GM12874 (cell line): ENCODE data around the gene COX5B.

Experiments
- TF ChIP-seq, protein P1 (sequence below): IDR thresholded peaks from 2 replicates; pipeline ENCODE4 v1.5.1; 2011; ENCODE audit warnings: low read depth, mild to moderate bottlenecking, control low read depth, low read length, moderate library complexity; ENCODE audit not compliant: insufficient read depth

Gene COX5B

DNA sequence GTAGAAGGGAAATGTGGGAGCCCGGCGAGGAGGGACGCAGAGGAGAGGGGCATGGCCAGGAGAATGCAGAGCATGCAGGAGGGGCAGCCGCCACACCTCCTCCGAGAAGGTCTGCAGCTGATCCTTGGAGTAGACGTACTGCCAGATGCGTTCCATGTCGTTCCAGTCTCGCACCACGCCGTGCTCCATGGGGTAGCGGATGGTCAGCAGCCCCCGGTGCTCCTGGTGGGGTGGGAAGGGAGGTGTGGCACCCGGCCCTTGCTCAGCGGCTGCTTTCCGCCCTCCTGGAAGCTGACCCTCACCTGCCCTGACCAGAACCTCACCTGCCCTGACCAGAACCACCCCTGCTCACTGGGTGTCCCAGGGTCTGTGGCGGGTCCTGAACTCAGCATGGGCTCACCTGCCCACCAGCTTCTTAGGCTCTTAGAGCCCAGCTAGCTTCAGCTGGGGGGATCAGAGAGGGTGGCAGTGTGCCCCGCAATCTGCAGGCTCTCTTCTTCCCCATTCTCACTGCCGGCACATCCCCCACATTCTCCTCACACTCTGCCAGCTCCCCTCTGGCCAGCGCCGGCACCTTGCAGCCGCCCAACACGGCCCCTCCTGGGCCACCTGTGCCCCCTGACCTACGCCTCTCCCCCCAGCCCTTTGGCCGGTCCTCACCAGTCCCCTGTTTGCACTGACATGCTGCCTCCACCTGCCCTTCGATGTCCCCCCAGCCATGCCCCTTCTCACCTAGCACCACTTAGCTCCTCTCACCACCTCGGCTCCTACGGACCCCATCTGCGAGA, 13.6 kb downstream of the COX5B start:
- TF ChIP-seq, protein P1, sequence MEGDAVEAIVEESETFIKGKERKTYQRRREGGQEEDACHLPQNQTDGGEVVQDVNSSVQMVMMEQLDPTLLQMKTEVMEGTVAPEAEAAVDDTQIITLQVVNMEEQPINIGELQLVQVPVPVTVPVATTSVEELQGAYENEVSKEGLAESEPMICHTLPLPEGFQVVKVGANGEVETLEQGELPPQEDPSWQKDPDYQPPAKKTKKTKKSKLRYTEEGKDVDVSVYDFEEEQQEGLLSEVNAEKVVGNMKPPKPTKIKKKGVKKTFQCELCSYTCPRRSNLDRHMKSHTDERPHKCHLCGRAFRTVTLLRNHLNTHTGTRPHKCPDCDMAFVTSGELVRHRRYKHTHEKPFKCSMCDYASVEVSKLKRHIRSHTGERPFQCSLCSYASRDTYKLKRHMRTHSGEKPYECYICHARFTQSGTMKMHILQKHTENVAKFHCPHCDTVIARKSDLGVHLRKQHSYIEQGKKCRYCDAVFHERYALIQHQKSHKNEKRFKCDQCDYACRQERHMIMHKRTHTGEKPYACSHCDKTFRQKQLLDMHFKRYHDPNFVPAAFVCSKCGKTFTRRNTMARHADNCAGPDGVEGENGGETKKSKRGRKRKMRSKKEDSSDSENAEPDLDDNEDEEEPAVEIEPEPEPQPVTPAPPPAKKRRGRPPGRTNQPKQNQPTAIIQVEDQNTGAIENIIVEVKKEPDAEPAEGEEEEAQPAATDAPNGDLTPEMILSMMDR, result no peak

DNA sequence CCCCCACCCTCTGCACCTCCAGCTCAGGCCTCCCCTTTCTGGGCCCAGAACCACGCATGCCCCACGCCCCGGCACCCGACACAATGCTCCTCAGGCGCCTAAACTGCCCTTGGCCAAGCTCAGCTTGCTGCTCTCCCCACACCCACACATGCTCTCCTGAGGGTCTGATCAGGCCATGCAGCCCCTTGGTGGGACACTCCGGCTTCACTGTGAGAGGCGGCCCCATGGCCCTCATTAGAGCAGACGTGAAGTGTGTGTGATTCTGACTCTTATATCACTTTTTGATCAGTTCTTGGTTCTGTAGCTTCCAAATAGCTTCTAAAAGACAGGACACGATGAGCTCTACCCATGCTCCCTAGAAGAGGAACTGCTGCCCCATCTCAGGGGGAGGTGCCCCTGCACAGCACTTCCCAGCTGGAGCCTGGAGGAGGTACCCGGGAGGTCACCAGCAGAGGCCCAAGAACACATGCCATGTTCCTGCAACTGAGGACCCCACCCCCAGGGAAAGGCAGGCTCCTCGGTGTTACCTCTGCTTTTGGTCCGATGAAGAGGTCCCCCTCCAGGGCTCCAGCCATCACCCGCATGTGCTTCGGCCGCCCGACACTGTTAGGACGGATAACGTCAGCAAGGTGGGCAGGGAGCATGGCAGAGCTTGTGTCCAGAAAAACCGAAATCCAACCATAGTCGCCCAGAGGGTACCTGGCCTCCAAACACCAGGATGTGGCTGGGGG, 14.3 kb downstream of the COX5B start:
- TF ChIP-seq, protein P1, result no peak

DNA sequence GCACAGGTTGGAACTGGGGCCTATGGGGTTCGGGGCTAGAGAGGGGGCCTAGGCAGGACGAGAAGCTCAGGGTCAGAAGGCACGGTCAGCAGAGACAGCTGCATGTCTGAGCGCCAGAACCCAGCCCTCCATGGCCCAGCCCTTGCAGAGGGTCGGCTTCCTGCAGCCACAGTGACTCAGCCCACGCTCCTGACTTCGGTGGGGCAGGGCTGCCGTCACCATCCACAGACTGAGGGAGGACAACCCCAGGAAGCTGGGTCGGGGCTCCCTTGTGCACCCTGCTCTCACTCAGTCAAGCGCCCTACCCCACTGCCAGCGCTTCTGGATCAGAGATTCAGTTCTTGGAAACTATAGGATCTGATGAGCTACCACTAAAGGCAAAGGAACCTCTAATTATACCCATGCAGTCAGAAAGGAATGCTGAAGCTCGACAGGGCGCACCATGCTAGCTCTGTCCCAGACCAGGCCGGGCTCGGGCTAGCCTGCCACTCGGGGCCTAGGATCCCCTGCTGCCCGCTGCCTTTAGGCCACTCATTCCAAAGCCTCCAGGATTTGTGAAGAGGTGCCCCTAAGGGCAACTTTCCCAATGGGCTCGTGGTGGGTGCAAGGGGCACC, 15.0 kb downstream of the COX5B start:
- TF ChIP-seq, protein P1, result no peak

DNA sequence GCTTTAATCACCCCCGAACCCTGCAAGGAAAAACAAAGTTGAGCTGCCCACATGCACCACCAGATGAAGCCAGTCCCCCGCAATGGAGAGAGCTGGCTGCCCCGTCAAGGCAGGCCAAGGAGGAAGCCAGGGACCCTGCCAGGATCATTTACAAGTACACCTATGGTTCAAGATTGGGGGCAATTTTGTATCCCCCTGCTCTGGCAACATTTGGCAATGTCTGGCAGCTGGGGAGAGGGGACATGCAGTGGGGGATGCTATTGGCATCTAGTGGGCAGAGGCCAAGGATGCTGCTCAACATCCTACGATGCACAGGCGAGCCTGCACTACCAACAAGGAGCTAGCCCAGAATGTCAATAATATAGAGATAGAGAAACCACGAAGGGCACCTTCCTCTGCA, 16.1 kb downstream of the COX5B start:
- TF ChIP-seq, protein P1, result no peak

DNA sequence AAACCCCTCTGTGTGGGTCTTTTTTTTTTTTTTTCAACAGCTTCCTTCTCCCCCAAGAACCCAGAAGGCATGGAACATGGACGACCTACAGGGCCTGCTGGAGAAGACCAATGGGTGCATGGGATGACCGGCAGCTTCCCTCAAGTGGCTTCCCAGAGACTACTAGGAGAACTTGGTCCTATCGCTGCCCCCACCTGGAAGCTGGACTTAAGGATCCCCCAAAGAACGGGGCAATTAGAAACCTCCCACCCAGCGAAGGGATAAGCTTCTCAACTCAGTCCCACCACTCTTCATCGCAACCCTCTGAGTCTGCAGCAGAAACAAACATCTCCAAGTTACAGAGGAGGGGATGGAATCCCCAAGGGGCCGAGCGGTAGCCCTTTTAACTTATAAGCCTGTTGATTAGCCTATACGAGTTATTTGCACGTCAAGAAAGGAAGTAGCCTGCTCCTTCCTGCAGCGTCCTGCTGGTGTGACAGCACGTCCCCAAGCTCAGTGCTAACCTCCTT, 16.6 kb downstream of the COX5B start:
- TF ChIP-seq, protein P1, result no peak

DNA sequence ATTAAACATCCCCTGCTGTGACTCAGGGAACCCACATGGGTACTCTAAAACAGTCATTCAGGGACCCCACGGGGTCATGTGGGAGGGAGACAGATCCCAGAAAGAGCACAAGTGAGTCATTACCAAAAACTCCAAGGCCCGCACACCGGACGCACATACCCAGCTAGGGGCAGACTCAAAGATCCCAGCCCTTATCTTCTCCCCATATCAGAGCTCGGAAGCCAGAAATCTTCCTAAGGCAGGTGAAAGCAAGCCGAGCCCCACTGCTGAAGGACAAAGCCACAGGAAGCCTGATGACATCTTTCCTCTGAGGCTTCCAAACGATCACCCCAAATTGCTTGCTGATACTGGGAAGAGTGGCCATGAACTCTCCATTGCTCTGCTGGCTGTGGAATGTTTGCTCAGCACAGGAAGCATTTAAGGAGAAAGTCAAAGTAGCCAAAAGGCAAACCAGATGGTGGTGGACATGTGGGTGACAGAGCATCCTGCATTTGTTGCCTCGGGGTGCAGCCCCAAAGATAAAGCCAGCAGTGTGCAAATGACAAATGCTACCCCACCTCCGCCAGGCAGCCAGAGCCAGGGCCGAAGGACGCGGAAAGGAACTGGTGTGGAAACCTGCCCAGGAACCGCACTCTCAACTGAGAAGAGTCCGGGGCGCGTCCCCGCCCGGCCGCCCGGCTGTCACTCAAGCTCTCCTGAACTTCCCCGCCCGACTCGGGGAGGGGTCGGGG, 17.2 kb downstream of the COX5B start:
- TF ChIP-seq, protein P1, result no peak

DNA sequence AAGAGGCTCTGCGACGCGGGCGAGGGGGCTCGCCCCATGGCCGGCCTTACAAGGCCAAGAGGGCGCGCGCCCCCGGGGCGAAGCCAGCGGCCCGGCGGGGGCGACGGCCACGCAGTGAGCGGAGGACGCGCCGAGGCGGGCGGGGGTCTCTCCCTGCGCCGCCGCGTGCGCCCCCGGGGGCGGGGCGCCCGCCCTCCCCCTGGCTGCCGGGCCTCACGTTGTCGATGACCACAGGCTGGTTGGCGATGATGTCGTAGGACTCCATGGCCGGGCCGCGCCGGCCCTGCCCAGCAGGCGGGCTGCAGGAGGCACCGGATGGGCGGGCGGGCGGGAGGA, 17.7 kb downstream of the COX5B start:
- TF ChIP-seq, protein P1, result no peak
